Occipital lobe (tissue), 3 donors: ENCODE data around the gene ZBTB45. TPM values are rescaled to one million over a fixed set of nuclear protein-coding genes. Genes with fewer than 3 reads are reported as not detected.
A peak's percentile ranks its signal among the peaks of the same experiment; 100 is the strongest.
"Not testable (repeated sequence)": the region's sequence is repeated elsewhere in the genome, so short reads cannot be mapped to it uniquely, and the experiment has no call there.

Source experiments
- DNase-seq: peaks from one replicate; lab custom pipeline; 2025; lab: John Stamatoyannopoulos, UW
- small RNA-seq: library from RNA; depleted of rRNA; stranded (forward); fragments of <200 nt; gene quantifications from one replicate; pipeline ENCODE3, GENCODE V24; 2014
- total RNA-seq: library from RNA; depleted of rRNA; stranded (reverse); fragments of >200 nt; gene quantifications from one replicate; pipeline ENCODE4 v1.2.3, GENCODE V29; 2014

The ZBTB45 gene
- total RNA-seq, 1 donor from 2014 or later: 5.0 TPM

GRCh38 chr19:58475714-58476497 is 43.7 kb downstream of the ZBTB45 start, which contains the start of gene ZNF446:
TSS of gene ZNF446 (plus strand) at chr19:58476352. CDS start at chr19:58477219, 867 bp downstream.
- DNase-seq: peak; percentile 95

- no peak for DNase-seq
Observed at GRCh38 chr19:58474997-58475713, 44.5 kb downstream of the ZBTB45 start.

GRCh38 chr19:58474291-58474996 is 45.2 kb downstream of the ZBTB45 start:
- no peak for DNase-seq

- DNase-seq: no peak
Observed at GRCh38 chr19:58473775-58474174, 45.8 kb downstream of the ZBTB45 start.

- DNase-seq: no peak
Observed at GRCh38 chr19:58471736-58472135, 47.9 kb downstream of the ZBTB45 start.

- not testable (repeated sequence) for DNase-seq
Observed at GRCh38 chr19:58470837-58471543, 48.6 kb downstream of the ZBTB45 start.

GRCh38 chr19:58469241-58470013 is 50.2 kb downstream of the ZBTB45 start:
- no peak for DNase-seq

GRCh38 chr19:58468216-58468839 is 51.3 kb downstream of the ZBTB45 start:
- DNase-seq: no peak

GRCh38 chr19:58466760-58467589 is 52.6 kb downstream of the ZBTB45 start, which contains the start of gene ZNF324:
TSS of gene ZNF324 (plus strand) at chr19:58467080. CDS start at chr19:58469186, 2,106 bp downstream.
- peak; percentile 98 for DNase-seq

- no peak for DNase-seq
Observed at GRCh38 chr19:58466089-58466759, 53.4 kb downstream of the ZBTB45 start.

Small RNA genes within 50 kb of the gene (small RNA-seq; reads per million reads assigned to genes)
- gene MIR6807 (0.12 reads per million), gene RN7SL525P (not detected), gene RN7SL693P (not detected), gene RNU6-1337P (not detected)

Other genes starting within 250 kb of the ZBTB45 start
- gene ZNF8, start 240.9 kb downstream of the ZBTB45 start, total RNA-seq: 17.2 TPM
- 20.6 TPM for gene ERVK3-1, start 214.4 kb downstream of the ZBTB45 start, total RNA-seq
- gene ZSCAN22, start 192.8 kb downstream of the ZBTB45 start, total RNA-seq: 3.0 TPM
- 0.94 TPM for gene A1BG, start 166.3 kb downstream of the ZBTB45 start, total RNA-seq
- gene ZNF497, start 157.1 kb downstream of the ZBTB45 start, total RNA-seq: 5.9 TPM
- gene ZNF837, start 138.8 kb downstream of the ZBTB45 start, total RNA-seq: 0.94 TPM
- gene RPS5, start 132.5 kb downstream of the ZBTB45 start, total RNA-seq: 1,568 TPM
- not detected for gene RNF225, start 124.2 kb downstream of the ZBTB45 start, total RNA-seq
- gene ZNF584, start 111.2 kb downstream of the ZBTB45 start, total RNA-seq: 14.3 TPM
- 21.7 TPM for gene ZNF132, start 79.7 kb downstream of the ZBTB45 start, total RNA-seq
- 18.2 TPM for gene ZNF324B, start 68.2 kb downstream of the ZBTB45 start, total RNA-seq
- gene ZNF324, start 52.7 kb downstream of the ZBTB45 start, total RNA-seq: 22.9 TPM
- gene ZNF446, start 43.5 kb downstream of the ZBTB45 start, total RNA-seq: 7.5 TPM
- gene SLC27A5, start 7.8 kb downstream of the ZBTB45 start, total RNA-seq: 4.1 TPM
- gene TRIM28, start 24.3 kb upstream of the ZBTB45 start, total RNA-seq: 276 TPM
- gene CHMP2A, start 35.3 kb upstream of the ZBTB45 start, total RNA-seq: 47.7 TPM
- gene UBE2M, start 38.8 kb upstream of the ZBTB45 start, total RNA-seq: 45.5 TPM
- 13.1 TPM for gene MZF1, start 53.5 kb upstream of the ZBTB45 start, total RNA-seq